IPS-18a (cell line): Measurements from ENCODE around the gene CDC42EP4.
"Not testable (repeated sequence)": the region's sequence is repeated elsewhere in the genome, so short reads cannot be mapped to it uniquely, and the experiment has no call there.

ENCODE experiments used
- H3K27ac ChIP-seq: one replicate; pipeline ENCODE4 v1.5.1; 2013; ENCODE audit warnings: low read length
- H3K27me3 ChIP-seq: one replicate; pipeline ENCODE4 v1.6.1; 2013; ENCODE audit warnings: mild to moderate bottlenecking, low read length; ENCODE audit not compliant: control insufficient read depth, insufficient read depth
- H3K36me3 ChIP-seq: one replicate; pipeline ENCODE4 v1.6.1; 2013; ENCODE audit warnings: low read depth, low read length; ENCODE audit not compliant: control insufficient read depth
- H3K4me1 ChIP-seq: one replicate; pipeline ENCODE4 v1.6.1; 2013; ENCODE audit warnings: low read depth, low read length; ENCODE audit not compliant: control insufficient read depth
- H3K4me3 ChIP-seq: one replicate; pipeline ENCODE4 v1.5.1; 2013; ENCODE audit warnings: low read length
- H3K9ac ChIP-seq: one replicate; pipeline ENCODE4 v1.6.1; 2013; ENCODE audit warnings: mild to moderate bottlenecking, low read length, moderate library complexity
- H3K9me3 ChIP-seq: one replicate; pipeline ENCODE4 v1.6.1; 2013; ENCODE audit warnings: low read depth, low read length; ENCODE audit not compliant: control insufficient read depth

The CDC42EP4 gene

GRCh38 chr17:73342050-73342522, 30.3 kb upstream of the CDC42EP4 start:
- peak overlapping the region; percentile 48 for H3K27ac ChIP-seq
- peak overlapping the region; percentile 50 for H3K9ac ChIP-seq
- H3K27me3 ChIP-seq: no peaks in the 10 kb centered on the region
- H3K4me3 ChIP-seq: peak overlapping the region; percentile 31
- H3K36me3 ChIP-seq: no peaks in the 10 kb centered on the region
- peaks cover 31% of the 10 kb centered on the region for H3K4me1 ChIP-seq
- H3K9me3 ChIP-seq: no peaks in the 10 kb centered on the region

- peak overlapping the region; percentile 17 for H3K27ac ChIP-seq
- peak overlapping the region; percentile 50 for H3K9ac ChIP-seq
- H3K4me3 ChIP-seq: peak overlapping the region; percentile 31
- H3K9me3 ChIP-seq: no peaks in the 10 kb centered on the region
- peaks cover 31% of the 10 kb centered on the region for H3K4me1 ChIP-seq
- no peaks in the 10 kb centered on the region for H3K27me3 ChIP-seq
- H3K36me3 ChIP-seq: no peaks in the 10 kb centered on the region
Observed at GRCh38 chr17:73341350-73342049, 29.7 kb upstream of the CDC42EP4 start.

- Histone ChIP-seq H3K9ac (no peak overlapping the region), H3K4me1 (peaks cover 31% of the 10 kb centered on the region), H3K9me3 (no peaks in the 10 kb centered on the region), H3K36me3 (no peaks in the 10 kb centered on the region), H3K27ac (no peak overlapping the region), H3K4me3 (no peak overlapping the region), H3K27me3 (no peaks in the 10 kb centered on the region)
Observed at GRCh38 chr17:73340093-73340596, 28.3 kb upstream of the CDC42EP4 start.

GRCh38 chr17:73338566-73339197, 26.9 kb upstream of the CDC42EP4 start:
- no peak overlapping the region for H3K27ac ChIP-seq

GRCh38 chr17:73338050-73338521, 26.3 kb upstream of the CDC42EP4 start:
- H3K27me3 ChIP-seq: no peaks in the 10 kb centered on the region
- H3K27ac ChIP-seq: no peak overlapping the region
- no peaks in the 10 kb centered on the region for H3K36me3 ChIP-seq
- H3K9me3 ChIP-seq: no peaks in the 10 kb centered on the region
- no peak overlapping the region for H3K9ac ChIP-seq
- no peak overlapping the region for H3K4me3 ChIP-seq
- H3K4me1 ChIP-seq: peaks cover 19% of the 10 kb centered on the region

More at GRCh38 chr17:73338566-73339197, 26.9 kb upstream of the CDC42EP4 start:
- Histone ChIP-seq H3K9ac (no peak overlapping the region), H3K4me1 (peaks cover 22% of the 10 kb centered on the region), H3K4me3 (no peak overlapping the region), H3K9me3 (no peaks in the 10 kb centered on the region), H3K36me3 (no peaks in the 10 kb centered on the region), H3K27me3 (no peaks in the 10 kb centered on the region)

- peaks cover 11% of the 10 kb centered on the region for H3K4me1 ChIP-seq
- H3K9me3 ChIP-seq: no peaks in the 10 kb centered on the region
- H3K36me3 ChIP-seq: no peaks in the 10 kb centered on the region
- no peak overlapping the region for H3K4me3 ChIP-seq
- no peak overlapping the region for H3K27ac ChIP-seq
- H3K27me3 ChIP-seq: no peaks in the 10 kb centered on the region
- H3K9ac ChIP-seq: no peak overlapping the region
Observed at GRCh38 chr17:73337330-73337710, 25.5 kb upstream of the CDC42EP4 start.

- H3K9me3 ChIP-seq: no peaks in the 10 kb centered on the region
- H3K27me3 ChIP-seq: no peaks in the 10 kb centered on the region
- no peak overlapping the region for H3K9ac ChIP-seq
- H3K36me3 ChIP-seq: no peaks in the 10 kb centered on the region
- H3K4me3 ChIP-seq: no peak overlapping the region
- H3K4me1 ChIP-seq: peaks cover 6% of the 10 kb centered on the region
- H3K27ac ChIP-seq: no peak overlapping the region
Observed at GRCh38 chr17:73336408-73337329, 24.9 kb upstream of the CDC42EP4 start.

- Histone ChIP-seq H3K36me3 (no peaks in the 10 kb centered on the region), H3K27ac (no peak overlapping the region), H3K9ac (no peak overlapping the region), H3K9me3 (no peaks in the 10 kb centered on the region), H3K4me1 (no peaks in the 10 kb centered on the region), H3K27me3 (no peaks in the 10 kb centered on the region), H3K4me3 (no peak overlapping the region)
Observed at GRCh38 chr17:73335591-73336407, 24.0 kb upstream of the CDC42EP4 start.

GRCh38 chr17:73334771-73335513, 23.1 kb upstream of the CDC42EP4 start:
- no peak overlapping the region for H3K4me3 ChIP-seq
- H3K36me3 ChIP-seq: no peaks in the 10 kb centered on the region
- no peaks in the 10 kb centered on the region for H3K27me3 ChIP-seq
- no peak overlapping the region for H3K9ac ChIP-seq
- no peak overlapping the region for H3K27ac ChIP-seq
- H3K9me3 ChIP-seq: no peaks in the 10 kb centered on the region
- no peaks in the 10 kb centered on the region for H3K4me1 ChIP-seq

- H3K4me1 ChIP-seq, H3K36me3 ChIP-seq, H3K9me3 ChIP-seq, H3K27ac ChIP-seq, H3K27me3 ChIP-seq, H3K9ac ChIP-seq, H3K4me3 ChIP-seq: not testable (repeated sequence)
Observed at GRCh38 chr17:73333445-73333844, 21.6 kb upstream of the CDC42EP4 start.
